ENCODE data around the gene SCYGR6. TPM values are rescaled to one million over a fixed set of nuclear protein-coding genes. Genes with fewer than 3 reads are reported as not detected.
"Not testable (repeated sequence)": the region's sequence is repeated elsewhere in the genome, so short reads cannot be mapped to it uniquely, and the experiment has no call there.

SCYGR6 gene
- total RNA-seq, 2 donors from 2014 or later: not detected

DNA sequence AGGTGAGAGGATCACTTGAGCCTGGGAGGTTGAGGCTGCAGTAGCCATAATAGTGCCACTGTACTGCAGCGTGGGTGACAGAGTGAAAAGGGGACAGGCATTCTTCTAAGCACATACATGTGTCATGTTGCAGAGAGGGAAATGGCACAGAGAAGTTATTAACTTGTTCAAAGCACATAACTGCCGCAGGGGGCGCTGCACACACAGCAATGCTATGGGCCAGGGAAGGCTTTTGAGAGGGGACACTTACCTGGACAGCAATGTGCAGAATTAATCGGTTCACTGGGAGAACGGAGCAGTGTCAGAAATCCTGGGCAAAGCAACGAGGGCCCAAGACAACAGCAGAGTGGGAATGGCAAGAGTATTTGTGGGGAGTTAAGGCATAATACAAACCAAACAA is 23.5 kb upstream of the SCYGR6 start:
- Histone ChIP-seq H3K27ac (no peak overlapping the region), H3K27me3 (replicated peaks; ENCODE audit: insufficient read depth) (no peaks in the 10 kb centered on the region), H3K4me3 (no peak overlapping the region), H3K4me1 (replicated peaks) (no peaks in the 10 kb centered on the region), H3K9me3 (no peaks in the 10 kb centered on the region), H3K36me3 (no peaks in the 10 kb centered on the region)
- DNase-seq (ENCODE audit: low spot score): no peak
- 73% methylated on average over 6 of the region's 6 CpGs for WGBS
- no peak for TF ChIP-seq POLR2A (IDR thresholded peaks at IDR 0.05)
- TF ChIP-seq POLR2AphosphoS5 (IDR thresholded peaks at IDR 0.05): no peak
- TF ChIP-seq, protein P1, sequence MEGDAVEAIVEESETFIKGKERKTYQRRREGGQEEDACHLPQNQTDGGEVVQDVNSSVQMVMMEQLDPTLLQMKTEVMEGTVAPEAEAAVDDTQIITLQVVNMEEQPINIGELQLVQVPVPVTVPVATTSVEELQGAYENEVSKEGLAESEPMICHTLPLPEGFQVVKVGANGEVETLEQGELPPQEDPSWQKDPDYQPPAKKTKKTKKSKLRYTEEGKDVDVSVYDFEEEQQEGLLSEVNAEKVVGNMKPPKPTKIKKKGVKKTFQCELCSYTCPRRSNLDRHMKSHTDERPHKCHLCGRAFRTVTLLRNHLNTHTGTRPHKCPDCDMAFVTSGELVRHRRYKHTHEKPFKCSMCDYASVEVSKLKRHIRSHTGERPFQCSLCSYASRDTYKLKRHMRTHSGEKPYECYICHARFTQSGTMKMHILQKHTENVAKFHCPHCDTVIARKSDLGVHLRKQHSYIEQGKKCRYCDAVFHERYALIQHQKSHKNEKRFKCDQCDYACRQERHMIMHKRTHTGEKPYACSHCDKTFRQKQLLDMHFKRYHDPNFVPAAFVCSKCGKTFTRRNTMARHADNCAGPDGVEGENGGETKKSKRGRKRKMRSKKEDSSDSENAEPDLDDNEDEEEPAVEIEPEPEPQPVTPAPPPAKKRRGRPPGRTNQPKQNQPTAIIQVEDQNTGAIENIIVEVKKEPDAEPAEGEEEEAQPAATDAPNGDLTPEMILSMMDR (IDR thresholded peaks at IDR 0.05): no peak
- intact Hi-C loops (cut with DNase I): no loop called here

DNA sequence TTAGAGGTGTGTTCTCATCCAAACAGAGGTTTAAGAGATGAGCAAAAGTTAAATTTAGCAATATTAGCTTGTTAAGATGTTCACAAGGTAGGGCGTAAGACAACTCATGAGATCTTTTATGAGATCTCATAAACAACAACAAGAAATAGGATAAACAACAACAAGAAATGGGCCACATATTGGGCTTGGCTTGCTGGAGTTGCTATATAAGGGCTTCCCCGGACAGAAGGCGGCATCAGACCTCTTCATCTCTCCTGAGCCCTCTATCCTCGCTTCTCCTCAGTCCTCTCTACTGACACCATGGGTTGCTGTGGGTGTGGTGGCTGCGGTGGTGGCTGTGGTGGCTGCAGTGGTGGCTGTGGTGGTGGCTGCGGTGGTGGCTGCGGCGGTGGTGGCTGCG is 21.0 kb upstream of the SCYGR6 start, which contains the start of gene SCYGR8:
TSS of gene SCYGR8 (plus strand) at position 301 of the 400 bp plus-strand sequence. CDS start at position 301, 0 bp downstream.
- Histone ChIP-seq H3K36me3 (no peaks in the 10 kb centered on the region), H3K4me3 (no peak within 1 kb of the TSS), H3K4me1 (replicated peaks) (no peaks in the 10 kb centered on the region), H3K9me3 (no peaks in the 10 kb centered on the region), H3K27ac (no peak within 1 kb of the TSS), H3K27me3 (replicated peaks; ENCODE audit: insufficient read depth) (no peaks in the 10 kb centered on the region)
- no peak for DNase-seq (ENCODE audit: low spot score)
- TF ChIP-seq POLR2AphosphoS5 (IDR thresholded peaks at IDR 0.05) (no peak), POLR2A (IDR thresholded peaks at IDR 0.05) (no peak)
- TF ChIP-seq, protein P1 (IDR thresholded peaks at IDR 0.05): no peak
- intact Hi-C loops (cut with DNase I): no loop called here
- 88% methylated on average over 4 of the region's 9 CpGs for WGBS

DNA sequence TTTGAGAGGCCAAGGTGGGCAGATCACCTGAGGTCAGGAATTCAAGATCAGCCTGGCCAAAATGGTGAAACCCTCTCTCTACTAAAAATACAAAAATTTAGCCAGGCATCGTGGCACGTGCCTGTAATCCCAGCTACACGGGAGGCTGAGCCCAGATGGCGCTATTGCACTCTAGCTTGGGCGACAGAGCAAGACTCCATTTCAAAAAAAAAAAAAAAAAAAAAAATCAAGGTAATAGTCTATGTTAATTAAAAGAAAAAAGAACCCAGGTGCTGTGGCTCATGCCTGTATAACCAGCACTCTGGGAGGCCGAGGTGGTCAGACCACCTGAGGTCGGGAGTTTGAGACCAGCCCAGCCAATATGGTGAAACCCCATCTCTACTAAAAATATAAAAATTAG is 16.1 kb upstream of the SCYGR6 start:
- H3K27ac ChIP-seq; H3K27me3 ChIP-seq (replicated peaks; ENCODE audit: insufficient read depth); H3K4me1 ChIP-seq (replicated peaks); intact Hi-C loops (cut with DNase I); H3K9me3 ChIP-seq; DNase-seq (ENCODE audit: low spot score); H3K36me3 ChIP-seq; H3K4me3 ChIP-seq: not testable (repeated sequence)
- WGBS: 85% methylated on average over 7 of the region's 7 CpGs

DNA sequence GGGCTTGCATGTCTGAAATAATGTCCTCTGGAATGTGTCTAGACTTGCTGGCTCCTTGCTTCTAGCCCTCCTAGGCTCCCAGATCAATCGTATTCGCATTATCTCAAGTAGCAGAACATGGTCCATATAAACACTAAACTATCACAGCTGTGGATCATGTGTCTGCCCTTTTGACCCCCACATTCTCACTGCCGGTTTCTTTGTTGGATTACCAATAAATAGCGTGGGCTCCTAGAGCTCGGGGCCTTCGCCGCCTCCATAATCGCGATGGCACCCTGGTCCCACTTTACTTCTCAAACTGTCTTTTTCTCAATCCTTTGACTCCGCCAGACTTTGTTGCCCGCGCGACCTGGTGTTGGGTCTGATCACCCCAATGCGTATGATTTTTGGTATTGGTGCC is 14.8 kb upstream of the SCYGR6 start:
- Histone ChIP-seq H3K27me3 (replicated peaks; ENCODE audit: insufficient read depth) (no peaks in the 10 kb centered on the region), H3K9me3 (no peaks in the 10 kb centered on the region), H3K36me3 (no peaks in the 10 kb centered on the region), H3K4me3 (no peak overlapping the region), H3K27ac (no peak overlapping the region), H3K4me1 (replicated peaks) (no peaks in the 10 kb centered on the region)
- TF ChIP-seq POLR2AphosphoS5 (IDR thresholded peaks at IDR 0.05): no peak
- TF ChIP-seq, protein P1 (IDR thresholded peaks at IDR 0.05): no peak
- no peak for TF ChIP-seq POLR2A (IDR thresholded peaks at IDR 0.05)
- no peak for DNase-seq (ENCODE audit: low spot score)
- intact Hi-C loops (cut with DNase I): no loop called here
- WGBS: 57% methylated on average over 14 of the region's 14 CpGs

DNA sequence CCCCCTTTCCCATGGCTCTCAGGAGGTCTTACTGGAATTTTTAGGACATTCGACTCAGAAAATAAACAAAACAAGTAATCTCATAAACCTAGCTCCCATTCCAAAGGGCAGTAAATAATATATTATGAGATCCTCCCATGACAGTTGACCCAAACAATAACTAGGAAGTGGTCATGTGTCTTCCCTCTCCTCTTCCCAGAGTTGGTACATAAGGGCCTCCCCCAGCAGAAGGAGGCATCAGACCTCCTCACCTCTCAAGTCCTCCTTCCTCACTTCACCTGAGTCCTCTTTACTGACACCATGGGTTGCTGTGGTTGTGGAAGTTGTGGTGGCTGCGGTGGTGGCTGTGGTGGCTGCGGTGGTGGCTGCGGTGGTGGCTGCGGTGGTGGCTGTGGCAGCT is 3.5 kb upstream of the SCYGR6 start, which contains the start of gene SCYGR7:
TSS of gene SCYGR7 (plus strand) at position 301 of the 400 bp plus-strand sequence. CDS start at position 301, 0 bp downstream.
- H3K4me3 ChIP-seq: no peak within 1 kb of the TSS
- TF ChIP-seq POLR2AphosphoS5 (IDR thresholded peaks at IDR 0.05) (no peak), POLR2A (IDR thresholded peaks at IDR 0.05) (no peak)
- TF ChIP-seq, protein P1 (IDR thresholded peaks at IDR 0.05): no peak
- 79% methylated on average over 5 of the region's 5 CpGs for WGBS
- H3K9me3 ChIP-seq: no peaks in the 10 kb centered on the region
- intact Hi-C loops (cut with DNase I): no loop called here
- H3K4me1 ChIP-seq (replicated peaks): no peaks in the 10 kb centered on the region
- no peaks in the 10 kb centered on the region for H3K27me3 ChIP-seq (replicated peaks; ENCODE audit: insufficient read depth)
- no peak within 1 kb of the TSS for H3K27ac ChIP-seq
- H3K36me3 ChIP-seq: no peaks in the 10 kb centered on the region
- DNase-seq (ENCODE audit: low spot score): no peak

DNA sequence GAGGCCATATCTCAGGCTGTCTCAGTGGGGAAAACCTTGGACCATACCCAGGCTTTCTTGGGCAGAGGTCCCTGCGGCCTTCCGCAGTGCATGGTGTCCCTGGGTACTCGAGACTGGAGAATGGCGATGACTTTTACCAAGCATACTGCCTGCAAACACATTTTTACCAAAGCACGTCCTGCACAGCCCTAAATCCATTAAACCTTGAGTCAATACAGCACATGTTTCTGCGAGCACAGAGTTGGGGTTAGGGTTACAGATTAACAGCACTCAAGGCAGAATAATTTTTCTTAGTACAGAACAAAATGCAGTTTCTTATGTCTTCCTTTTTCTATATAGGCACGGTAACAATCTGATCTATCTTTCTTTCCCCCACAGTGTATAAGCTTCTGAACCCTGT is 1.7 kb downstream of the SCYGR6 start:
- 45% methylated on average over 7 of the region's 7 CpGs for WGBS
- not testable (repeated sequence) for H3K27me3 ChIP-seq (replicated peaks; ENCODE audit: insufficient read depth)

More for the DNA sequence above, 1.7 kb downstream of the SCYGR6 start:
- H3K9me3 ChIP-seq; H3K4me1 ChIP-seq (replicated peaks); intact Hi-C loops (cut with DNase I); H3K36me3 ChIP-seq; H3K4me3 ChIP-seq; DNase-seq (ENCODE audit: low spot score); H3K27ac ChIP-seq: not testable (repeated sequence)
